Right atrium auricular region (tissue), 2 donors: Measurements from ENCODE around the gene KRT3. TPM values are rescaled to one million over a fixed set of nuclear protein-coding genes. Genes with fewer than 3 reads are reported as not detected.

Source experiments
- DNase-seq: peaks from one replicate; pipeline ENCODE4 v3.0.0-alpha.2; 2019; ENCODE audit warnings: low spot score
- H3K27ac ChIP-seq, 2 donors: fragments of 200-600 bp; sonication (generic); 1 replicate in 1 of 2; 2 replicates in 1 of 2; pipeline ENCODE4 v1.5.1; 2016 to 2019
- H3K27me3 ChIP-seq, 2 donors: fragments of 200-600 bp; sonication (generic); one replicate each; pipeline versions ENCODE4 v1.5.1 to v1.6.0; 2017 to 2019
- H3K36me3 ChIP-seq: fragments of 200-600 bp; sonication (generic); one replicate; pipeline ENCODE4 v1.5.1; 2016
- H3K4me1 ChIP-seq, 2 donors: fragments of 200-600 bp; sonication (generic); one replicate each; pipeline versions ENCODE4 v1.5.1 to v1.6.0; 2017 to 2019
- H3K4me3 ChIP-seq, 2 donors: fragments of 200-600 bp; sonication (generic); 1 replicate in 1 of 2; 2 replicates in 1 of 2; pipeline ENCODE4 v1.5.1; 2017 to 2019; ENCODE audit warnings: mild to moderate bottlenecking in 1 of 2, moderate library complexity in 1 of 2
- H3K9me3 ChIP-seq, 2 donors: fragments of 200-600 bp; sonication (generic); one replicate each; pipeline ENCODE4 v1.5.1; 2019
- total RNA-seq, 2 donors: library from RNA; depleted of rRNA; stranded (reverse); fragments of >200 nt; gene quantifications; one replicate each; pipeline ENCODE4 v1.1.0, GENCODE V29; 2016
- TF ChIP-seq, protein P1 (sequence below), 2 donors: fragments of 200-600 bp; sonication (generic); IDR thresholded peaks; one replicate each; pipeline ENCODE4 v1.5.1; 2019; ENCODE audit warnings: antibody characterized with exemption in 2 of 2

Gene KRT3
- total RNA-seq, 2 donors from 2014 or later, result not detected

DNA sequence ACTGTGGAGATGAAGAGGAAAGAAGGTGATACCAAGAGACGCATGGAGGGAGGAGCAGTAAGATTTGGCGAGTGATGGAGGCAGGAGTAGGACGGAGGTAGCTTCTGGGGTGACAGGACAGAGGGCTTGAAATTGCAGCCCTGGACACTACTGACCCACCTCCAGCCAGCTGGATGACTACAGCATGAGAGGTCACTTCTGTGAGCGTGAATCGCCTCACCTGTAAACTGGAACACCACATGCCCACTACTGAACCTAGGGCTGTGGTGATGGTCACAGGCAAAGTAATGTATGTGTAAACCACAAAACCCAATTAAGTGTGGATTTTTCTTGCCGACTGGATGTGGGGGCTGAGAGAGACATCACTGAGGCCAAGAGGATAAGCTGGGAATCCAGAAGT, 24.6 kb upstream of the KRT3 start:
- Histone ChIP-seq H3K27ac (no peak overlapping the region), H3K27me3 (no peaks in the 10 kb centered on the region), H3K4me3 (no peak overlapping the region), H3K4me1 (no peaks in the 10 kb centered on the region), H3K9me3 (no peaks in the 10 kb centered on the region), H3K36me3 (no peaks in the 10 kb centered on the region)
- DNase-seq, result no peak
- TF ChIP-seq, protein P1, sequence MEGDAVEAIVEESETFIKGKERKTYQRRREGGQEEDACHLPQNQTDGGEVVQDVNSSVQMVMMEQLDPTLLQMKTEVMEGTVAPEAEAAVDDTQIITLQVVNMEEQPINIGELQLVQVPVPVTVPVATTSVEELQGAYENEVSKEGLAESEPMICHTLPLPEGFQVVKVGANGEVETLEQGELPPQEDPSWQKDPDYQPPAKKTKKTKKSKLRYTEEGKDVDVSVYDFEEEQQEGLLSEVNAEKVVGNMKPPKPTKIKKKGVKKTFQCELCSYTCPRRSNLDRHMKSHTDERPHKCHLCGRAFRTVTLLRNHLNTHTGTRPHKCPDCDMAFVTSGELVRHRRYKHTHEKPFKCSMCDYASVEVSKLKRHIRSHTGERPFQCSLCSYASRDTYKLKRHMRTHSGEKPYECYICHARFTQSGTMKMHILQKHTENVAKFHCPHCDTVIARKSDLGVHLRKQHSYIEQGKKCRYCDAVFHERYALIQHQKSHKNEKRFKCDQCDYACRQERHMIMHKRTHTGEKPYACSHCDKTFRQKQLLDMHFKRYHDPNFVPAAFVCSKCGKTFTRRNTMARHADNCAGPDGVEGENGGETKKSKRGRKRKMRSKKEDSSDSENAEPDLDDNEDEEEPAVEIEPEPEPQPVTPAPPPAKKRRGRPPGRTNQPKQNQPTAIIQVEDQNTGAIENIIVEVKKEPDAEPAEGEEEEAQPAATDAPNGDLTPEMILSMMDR (IDR thresholded peaks at IDR 0.05), result no peak

DNA sequence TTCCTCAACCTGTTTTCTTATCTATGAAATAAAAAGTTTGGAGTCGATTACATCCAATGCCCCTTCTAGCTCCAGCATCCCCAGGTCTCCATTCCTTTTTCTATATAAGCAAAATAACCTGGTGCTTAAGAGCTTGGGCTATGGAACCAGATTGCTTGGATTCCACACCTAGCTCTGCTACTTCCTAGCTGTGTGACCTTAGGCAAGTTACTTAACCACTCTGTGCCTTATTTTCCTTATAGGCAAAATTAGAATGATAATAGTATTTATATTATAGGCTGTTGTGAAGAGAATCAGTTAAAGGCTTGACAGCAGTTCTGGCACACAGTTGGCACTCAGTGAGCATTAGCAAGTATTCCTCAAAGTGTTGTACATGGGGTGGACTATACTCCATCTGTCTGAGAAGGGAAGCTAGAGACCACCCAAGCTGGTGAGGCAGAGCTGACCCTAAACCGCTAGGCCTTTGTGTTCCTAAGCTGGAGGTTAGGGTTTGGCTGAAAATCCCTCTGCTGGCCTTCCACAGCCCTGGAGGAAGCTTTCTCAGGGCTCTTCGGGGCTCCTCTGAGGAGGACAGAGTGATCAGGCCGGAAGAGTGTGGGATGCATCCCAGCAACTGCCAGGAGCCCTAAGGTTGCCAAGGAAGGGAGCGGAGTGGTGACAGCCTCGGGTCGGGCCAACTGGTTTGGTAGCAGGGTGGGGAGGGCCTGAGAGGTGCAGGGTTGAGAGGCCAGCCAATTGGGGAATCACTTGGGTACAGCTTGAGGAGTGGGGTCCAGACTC, 24.0 kb upstream of the KRT3 start:
- Histone ChIP-seq H3K36me3 (no peaks in the 10 kb centered on the region), H3K27me3 (no peaks in the 10 kb centered on the region), H3K27ac (no peak overlapping the region), H3K9me3 (no peaks in the 10 kb centered on the region), H3K4me1 (no peaks in the 10 kb centered on the region), H3K4me3 (no peak overlapping the region)
- no peak for DNase-seq
- TF ChIP-seq, protein P1 (IDR thresholded peaks at IDR 0.05), result no peak

DNA sequence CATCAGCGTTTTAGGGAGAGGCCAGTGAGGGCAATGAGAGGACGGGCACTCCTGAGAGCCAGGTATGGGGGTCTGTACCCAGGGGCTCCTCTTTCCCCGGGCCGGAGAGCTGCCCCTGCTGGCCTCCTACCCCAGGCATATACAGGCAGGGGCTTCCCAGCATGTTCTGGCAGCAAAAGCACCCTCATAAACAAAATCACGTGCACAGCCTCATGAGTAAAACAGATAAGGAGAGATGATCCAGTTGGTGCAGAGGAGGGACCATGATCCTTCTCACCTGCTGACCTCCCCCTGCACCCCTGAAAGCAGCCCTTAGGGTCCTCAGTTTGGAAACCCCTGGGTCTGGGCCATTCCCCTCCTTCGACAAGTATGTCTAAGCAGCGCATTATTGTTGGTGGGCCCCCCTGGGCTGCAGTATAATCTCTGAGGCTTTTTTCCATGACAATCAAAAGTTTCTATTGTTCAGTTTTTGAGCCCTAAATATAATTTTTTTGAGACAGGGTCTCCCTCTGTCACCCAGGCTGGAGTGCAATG, 23.0 kb upstream of the KRT3 start:
- TF ChIP-seq, protein P1 (IDR thresholded peaks at IDR 0.05), result no peak
- Histone ChIP-seq H3K36me3 (no peaks in the 10 kb centered on the region), H3K9me3 (no peaks in the 10 kb centered on the region), H3K27me3 (no peaks in the 10 kb centered on the region), H3K4me3 (no peak overlapping the region), H3K27ac (no peak overlapping the region), H3K4me1 (no peaks in the 10 kb centered on the region)
- no peak for DNase-seq

DNA sequence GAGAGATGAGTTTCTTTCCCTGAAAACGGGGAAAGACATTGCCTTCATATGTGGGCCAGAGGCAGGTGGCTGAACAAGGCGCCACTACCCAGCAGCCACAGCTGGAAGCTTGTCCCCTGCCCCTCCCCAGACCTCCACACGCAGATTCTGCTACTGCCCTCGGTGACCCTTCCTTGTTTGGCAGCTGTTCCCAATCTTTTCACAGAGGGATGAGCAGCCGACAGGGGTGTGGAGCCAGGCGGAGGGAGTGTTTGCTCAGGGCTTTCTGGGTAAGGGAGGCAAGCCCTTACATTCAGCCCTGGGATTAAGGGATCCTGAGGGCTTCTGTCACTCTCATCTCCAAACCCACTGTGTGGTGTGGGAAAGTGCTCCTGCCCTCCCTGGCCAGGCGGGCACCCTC, 22.5 kb upstream of the KRT3 start:
- Histone ChIP-seq H3K27me3 (no peaks in the 10 kb centered on the region), H3K4me1 (no peaks in the 10 kb centered on the region), H3K27ac (no peak overlapping the region), H3K9me3 (no peaks in the 10 kb centered on the region), H3K4me3 (no peak overlapping the region), H3K36me3 (no peaks in the 10 kb centered on the region)
- TF ChIP-seq, protein P1 (IDR thresholded peaks at IDR 0.05), result no peak
- no peak for DNase-seq

DNA sequence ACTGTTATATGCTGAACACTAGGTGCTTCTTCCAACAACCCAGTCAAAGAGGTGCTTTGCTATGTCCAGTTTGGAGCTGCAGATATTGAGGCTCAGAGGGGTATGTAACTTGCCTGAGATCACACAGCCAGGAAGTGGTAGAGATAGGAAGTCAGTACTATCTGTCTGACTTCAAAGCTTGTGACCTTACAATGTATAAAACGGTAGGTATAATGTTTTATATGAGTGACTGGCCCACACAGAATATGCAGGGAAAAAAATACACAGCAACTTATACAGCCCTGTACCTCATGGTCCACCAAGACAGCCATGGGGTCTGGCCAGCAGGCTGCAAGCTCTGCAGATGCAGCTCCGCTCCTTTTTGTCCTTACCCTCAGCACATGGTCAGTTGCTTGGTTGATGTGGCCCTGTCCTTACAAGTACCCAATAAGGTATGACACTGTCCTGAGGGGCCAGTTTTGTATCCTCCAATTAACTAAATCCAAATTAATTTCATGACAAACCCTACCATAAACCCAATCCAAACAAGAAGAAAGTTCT, 21.9 kb upstream of the KRT3 start:
- DNase-seq, result no peak
- H3K36me3 ChIP-seq, result no peaks in the 10 kb centered on the region
- no peaks in the 10 kb centered on the region for H3K9me3 ChIP-seq
- TF ChIP-seq, protein P1 (IDR thresholded peaks at IDR 0.05), result no peak
- no peaks in the 10 kb centered on the region for H3K4me1 ChIP-seq
- H3K4me3 ChIP-seq, result no peak overlapping the region
- no peaks in the 10 kb centered on the region for H3K27me3 ChIP-seq
- no peak overlapping the region for H3K27ac ChIP-seq
